RWPE1 (cell line): ENCODE data around the gene ANO6.

Source experiments
- CTCF ChIA-PET: fragments of 350-600 bp; sonication (Branson Sonifier 250); formaldehyde crosslinking; extraction: SDS; loops from one replicate; lab custom pipeline; 2021; lab: Yijun Ruan, JAX
- POLR2A ChIA-PET: fragments of 400-600 bp; formaldehyde crosslinking; extraction: SDS; loops from one replicate; lab custom pipeline; 2020; ENCODE audit warnings: antibody characterized with exemption; ENCODE audit not compliant: low non-redundant PET; lab: Yijun Ruan, JAX
- DNase-seq: peaks from one replicate; pipeline ENCODE4 v3.0.0; 2012; ENCODE audit warnings: low spot score
- H3K27ac ChIP-seq: fragments of 450-650 bp; 2 replicates; pipeline ENCODE4 v1.5.1; 2017
- CTCF ChIP-seq: fragments of 450-650 bp; conservative IDR thresholded peaks from 2 replicates; pipeline ENCODE4 v1.5.1; 2017; ENCODE audit warnings: low read depth, mild to moderate bottlenecking

Gene ANO6

GRCh38 chr12:45350861-45351260 is 135.0 kb downstream of the ANO6 start:
- ChIA-PET CTCF (no interaction called here), POLR2A (no interaction called here)
- no peak for TF ChIP-seq CTCF
- DNase-seq, result no peak
- H3K27ac ChIP-seq, result no peak overlapping the region

GRCh38 chr12:45351921-45352670 is 136.2 kb downstream of the ANO6 start:
- no peak for TF ChIP-seq CTCF
- POLR2A ChIA-PET, result no interaction called here
- CTCF ChIA-PET, result interaction anchor here (0.7 kb wide), 1 partner anchor 259 kb away, joined by 4 read pairs; no protein-coding TSS in a partner anchor
- DNase-seq, result no peak
- H3K27ac ChIP-seq, result no peak overlapping the region

- ChIA-PET POLR2A (no interaction called here), CTCF (no interaction called here)
- H3K27ac ChIP-seq, result no peak overlapping the region
Measured at GRCh38 chr12:45353944-45354343, 138.0 kb downstream of the ANO6 start.

GRCh38 chr12:45354399-45354798 is 138.5 kb downstream of the ANO6 start:
- no peak for TF ChIP-seq CTCF
- CTCF ChIA-PET, result interaction anchor here (1.0 kb wide), 1 partner anchor 86 kb away, joined by 3 read pairs; no protein-coding TSS in a partner anchor
- POLR2A ChIA-PET, result no interaction called here
- DNase-seq, result no peak
- H3K27ac ChIP-seq, result no peak overlapping the region

More at GRCh38 chr12:45353944-45354343, 138.0 kb downstream of the ANO6 start:
- TF ChIP-seq CTCF, result no peak
- no peak for DNase-seq

- DNase-seq, result no peak
- CTCF ChIA-PET, result interaction anchor here (1.0 kb wide), 1 partner anchor 87 kb away, joined by 3 read pairs; no protein-coding TSS in a partner anchor
- POLR2A ChIA-PET, result no interaction called here
- H3K27ac ChIP-seq, result no peak overlapping the region
- no peak for TF ChIP-seq CTCF
Measured at GRCh38 chr12:45355730-45356129, 139.8 kb downstream of the ANO6 start.

- TF ChIP-seq CTCF, result no peak
- no peak overlapping the region for H3K27ac ChIP-seq
- POLR2A ChIA-PET, result no interaction called here
- DNase-seq, result no peak
- CTCF ChIA-PET, result no interaction called here
Measured at GRCh38 chr12:45356822-45357538, 141.1 kb downstream of the ANO6 start.
